ENCODE results near the gene SLC10A3.

SLC10A3 gene

GRCh38 chrX:154463611-154464220 lies 26.7 kb downstream of the SLC10A3 start:
- DNase-seq: no peak

DNA sequence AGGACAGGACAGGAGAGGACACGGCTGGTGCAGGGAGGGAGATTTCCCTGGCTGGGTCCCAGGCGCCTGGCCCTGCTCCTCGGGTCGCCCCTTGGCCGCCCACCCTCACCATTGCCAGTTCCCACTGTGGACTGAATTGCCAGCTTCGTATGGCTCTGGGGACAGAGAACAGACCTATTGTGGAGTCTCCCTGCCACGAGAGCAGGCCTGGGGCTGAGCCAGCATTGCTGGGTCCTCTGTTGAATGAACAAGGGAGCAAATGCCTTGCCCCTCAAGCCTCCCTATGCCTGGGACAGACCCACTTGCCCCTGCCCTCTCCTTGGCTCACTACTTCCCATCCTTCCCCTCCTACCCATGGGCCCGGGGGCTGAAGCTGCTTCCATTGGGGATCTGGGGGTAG lies 28.0 kb downstream of the SLC10A3 start:
- no peak for DNase-seq

DNA sequence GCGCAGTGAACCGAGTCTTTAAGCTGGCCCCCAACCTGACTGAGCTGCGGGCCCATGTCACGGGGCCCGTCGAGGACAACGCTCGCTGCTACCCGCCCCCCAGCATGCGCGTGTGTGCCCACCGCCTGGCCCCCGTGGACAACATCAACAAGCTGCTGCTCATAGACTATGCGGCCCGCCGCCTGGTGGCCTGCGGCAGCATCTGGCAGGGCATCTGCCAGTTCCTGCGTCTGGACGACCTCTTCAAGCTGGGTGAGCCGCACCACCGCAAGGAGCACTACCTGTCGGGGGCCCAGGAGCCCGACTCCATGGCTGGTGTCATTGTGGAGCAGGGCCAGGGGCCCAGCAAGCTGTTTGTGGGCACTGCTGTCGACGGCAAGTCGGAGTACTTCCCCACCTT lies 30.1 kb downstream of the SLC10A3 start:
- no peak for DNase-seq

GRCh38 chrX:154459832-154460231 lies 30.6 kb downstream of the SLC10A3 start:
- no peak for DNase-seq

DNA sequence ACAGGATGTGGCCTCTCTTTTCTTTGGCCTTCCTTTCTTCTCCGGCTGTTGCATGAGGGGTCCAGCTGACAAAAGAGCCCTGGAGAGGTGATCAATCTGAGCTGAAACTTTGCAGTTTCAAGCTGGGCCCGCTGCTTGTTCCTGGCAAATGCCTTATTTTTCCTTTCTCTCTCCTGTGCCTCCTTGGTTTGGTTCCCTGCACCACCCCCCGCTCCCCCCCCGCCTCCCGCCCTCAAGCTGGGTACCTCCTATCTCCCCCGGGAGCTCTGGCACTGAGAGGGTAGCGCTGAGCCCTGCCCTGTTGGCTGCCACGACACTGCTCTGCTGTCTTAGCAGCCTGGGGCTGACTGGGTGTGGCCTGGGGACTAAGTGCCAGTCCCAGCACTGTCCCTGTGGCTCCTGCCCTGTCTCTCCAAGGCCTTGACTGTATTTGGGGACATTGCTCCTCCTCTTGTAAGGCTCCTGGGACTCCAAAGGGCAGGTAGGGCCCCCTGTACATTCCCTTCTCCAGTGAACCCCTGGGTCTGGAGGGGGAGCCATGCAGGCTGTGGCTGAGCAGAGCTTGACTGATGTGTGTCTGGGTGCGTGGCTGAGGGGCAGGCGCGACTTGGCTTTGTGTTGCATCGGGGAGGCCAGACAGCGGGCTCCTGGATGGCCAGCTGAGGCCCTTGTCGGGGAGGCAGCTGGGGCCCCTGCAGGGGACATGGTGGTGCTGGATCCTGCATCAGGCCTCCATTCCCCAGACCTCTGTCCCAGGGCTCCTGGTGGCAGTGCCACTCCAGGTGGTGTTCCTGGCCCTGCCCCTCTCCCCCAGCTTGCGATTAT lies 31.3 kb downstream of the SLC10A3 start:
- peak; percentile 38 to 39 for DNase-seq

- DNase-seq: peak in 1 of 2 experiments; percentile 55
Observed at GRCh38 chrX:154458116-154458953, 32.1 kb downstream of the SLC10A3 start, which contains the start of gene PLXNA3. PLXNA3 (plus strand) TSS chrX:154458281; CDS start chrX:154460184, 1,903 bp downstream.

GRCh38 chrX:154457491-154458115 lies 32.8 kb downstream of the SLC10A3 start:
- peak; percentile 54 to 72 for DNase-seq

GRCh38 chrX:154452823-154453222 lies 37.6 kb downstream of the SLC10A3 start:
- DNase-seq: no peak

DNA sequence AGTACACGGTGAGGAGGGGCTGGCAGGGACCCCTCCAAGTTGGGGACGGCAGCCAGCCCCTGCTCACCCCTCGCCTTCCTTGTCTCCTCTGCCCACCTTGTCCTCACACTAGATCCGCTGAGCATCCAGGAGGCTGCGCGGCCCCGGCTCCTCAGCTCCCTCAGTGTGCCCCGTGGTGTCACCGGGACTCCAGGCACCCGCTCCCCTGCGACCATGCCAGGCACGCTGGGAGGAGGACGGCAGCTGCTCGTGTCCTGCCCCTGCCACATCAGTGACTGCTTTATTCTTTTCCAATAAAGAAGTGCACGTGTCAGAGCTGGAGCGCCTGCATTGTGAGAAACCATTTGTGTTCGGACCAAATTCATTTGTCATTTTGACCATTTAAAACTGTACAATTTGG lies 40.1 kb downstream of the SLC10A3 start:
- no peak for DNase-seq

GRCh38 chrX:154449618-154450017 lies 40.8 kb downstream of the SLC10A3 start:
- no peak for DNase-seq

DNA sequence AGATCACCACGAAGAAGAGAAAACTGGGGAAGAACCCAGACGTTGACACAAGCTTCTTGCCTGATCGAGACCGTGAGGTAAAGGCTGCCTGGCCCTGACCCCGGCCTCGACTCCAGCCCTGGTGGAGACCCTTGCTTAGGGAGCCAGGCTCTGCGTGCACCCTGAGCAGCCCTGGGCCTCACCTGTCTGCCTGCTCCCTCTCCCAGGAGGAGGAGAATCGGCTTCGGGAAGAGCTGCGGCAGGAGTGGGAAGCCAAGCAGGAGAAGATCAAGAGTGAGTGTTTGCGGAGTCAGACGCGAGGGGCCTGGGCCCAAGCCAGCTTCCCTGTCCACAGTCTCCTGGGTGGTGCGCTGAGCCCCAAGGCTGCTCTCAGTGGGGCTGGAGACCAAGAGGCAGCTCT lies 41.9 kb downstream of the SLC10A3 start:
- DNase-seq: no peak

DNA sequence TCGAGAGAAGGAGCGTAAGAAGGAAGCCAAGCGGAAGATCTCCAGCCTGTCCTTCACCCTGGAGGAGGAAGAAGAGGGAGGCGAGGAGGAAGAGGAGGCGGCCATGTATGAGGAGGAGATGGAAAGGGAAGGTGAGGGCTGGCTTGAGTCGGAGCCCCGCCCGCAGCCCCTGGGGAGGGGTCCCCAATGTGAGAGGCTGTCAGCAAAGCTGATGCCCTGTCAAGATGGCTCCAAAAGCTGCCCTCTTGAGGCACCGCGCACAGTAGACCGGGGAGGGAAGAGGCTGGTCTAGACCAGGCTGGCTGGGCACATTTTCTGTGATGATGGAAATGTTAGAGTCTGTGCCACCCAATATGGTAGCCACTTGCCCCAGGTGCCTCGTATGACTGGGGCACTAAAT lies 44.0 kb downstream of the SLC10A3 start:
- no peak for DNase-seq

GRCh38 chrX:154445776-154446175 lies 44.7 kb downstream of the SLC10A3 start:
- no peak for DNase-seq

DNA sequence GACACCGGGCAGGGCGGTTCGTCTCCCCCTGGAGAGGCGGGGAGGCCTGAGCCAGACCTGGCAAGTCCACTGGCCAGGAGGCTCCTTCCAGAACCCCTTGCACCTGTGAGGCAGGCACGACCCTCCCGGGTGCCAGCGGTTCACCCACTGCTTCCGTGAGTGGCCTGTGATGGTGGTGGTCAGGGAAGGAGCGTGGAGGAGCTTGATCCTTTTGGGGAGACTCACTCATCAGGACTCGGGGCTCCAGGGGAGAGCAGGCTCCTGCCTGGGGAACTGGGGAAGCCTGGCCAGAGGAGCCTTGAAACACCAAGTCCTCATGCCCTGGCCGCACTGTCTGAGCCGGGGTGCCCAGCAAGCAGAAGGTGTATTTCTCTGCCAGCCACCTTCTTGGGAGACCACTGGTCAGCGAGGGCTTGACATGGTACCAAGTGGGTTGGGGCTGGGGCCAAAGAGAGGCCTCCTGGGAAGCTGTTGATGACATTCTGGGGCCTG lies 45.6 kb downstream of the SLC10A3 start:
- no peak for DNase-seq

DNA sequence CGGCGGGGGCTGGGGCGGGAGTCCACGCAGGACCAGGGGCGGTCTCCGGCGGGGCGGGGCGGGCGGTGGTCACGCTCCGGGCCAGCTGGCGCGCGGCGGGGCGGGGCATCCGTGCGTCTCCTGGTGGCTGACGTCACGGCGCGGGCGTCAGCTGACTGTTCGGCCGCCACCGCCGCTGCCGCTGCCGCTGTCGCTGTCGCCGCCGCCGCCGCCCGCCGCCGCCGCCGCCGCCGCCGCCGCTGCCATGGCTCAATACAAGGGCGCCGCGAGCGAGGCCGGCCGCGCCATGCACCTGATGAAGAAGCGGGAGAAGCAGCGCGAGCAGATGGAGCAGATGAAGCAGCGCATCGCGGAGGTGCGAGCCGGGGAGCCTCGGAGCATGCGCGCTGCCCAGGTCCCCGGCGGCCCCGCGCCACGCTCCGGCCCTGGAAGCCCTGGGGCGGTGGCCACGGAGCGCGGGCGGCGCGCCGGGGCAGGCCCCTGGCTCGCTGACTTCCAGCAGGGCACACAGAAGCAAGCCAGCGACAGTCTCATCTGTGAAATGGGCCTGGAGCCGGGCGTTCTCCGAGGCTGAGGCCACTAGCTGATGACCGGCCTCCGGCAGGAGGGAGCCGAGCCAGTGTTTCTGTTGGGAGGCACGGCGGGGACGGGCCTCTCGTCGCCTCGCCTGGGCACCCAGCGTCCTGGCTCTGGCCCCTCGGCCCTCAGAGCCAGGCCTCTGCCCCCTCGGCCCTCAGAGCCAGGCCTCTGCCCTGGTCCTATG lies 46.3 kb downstream of the SLC10A3 start, which contains the start of gene FAM50A:
FAM50A (plus strand) TSS at position 150 of the 763 bp plus-strand sequence; CDS start at position 245, 95 bp downstream.
- DNase-seq: peak; percentile 74 to 82

DNA sequence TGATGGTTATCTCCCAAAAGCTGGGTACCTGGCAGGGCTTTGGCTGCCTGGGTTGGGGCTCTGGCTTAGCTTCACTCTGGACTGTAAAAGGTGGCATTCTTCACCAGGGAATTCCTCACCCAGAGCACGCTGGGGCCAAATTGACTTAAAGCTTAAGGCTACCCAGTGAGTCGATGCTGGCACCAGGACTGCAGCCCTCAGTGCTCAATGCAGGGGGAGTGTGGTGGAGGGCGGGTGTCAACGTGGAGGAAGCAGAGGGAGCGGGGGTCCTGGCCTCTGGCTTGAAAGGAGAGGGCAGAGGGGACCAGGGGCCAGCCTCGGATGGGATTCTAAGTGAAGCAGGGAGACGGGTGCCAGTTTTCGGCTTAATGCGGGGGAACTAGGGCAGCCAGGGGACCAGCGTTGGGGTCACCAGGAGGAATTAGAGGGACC lies 46.9 kb downstream of the SLC10A3 start:
- no peak for DNase-seq

DNA sequence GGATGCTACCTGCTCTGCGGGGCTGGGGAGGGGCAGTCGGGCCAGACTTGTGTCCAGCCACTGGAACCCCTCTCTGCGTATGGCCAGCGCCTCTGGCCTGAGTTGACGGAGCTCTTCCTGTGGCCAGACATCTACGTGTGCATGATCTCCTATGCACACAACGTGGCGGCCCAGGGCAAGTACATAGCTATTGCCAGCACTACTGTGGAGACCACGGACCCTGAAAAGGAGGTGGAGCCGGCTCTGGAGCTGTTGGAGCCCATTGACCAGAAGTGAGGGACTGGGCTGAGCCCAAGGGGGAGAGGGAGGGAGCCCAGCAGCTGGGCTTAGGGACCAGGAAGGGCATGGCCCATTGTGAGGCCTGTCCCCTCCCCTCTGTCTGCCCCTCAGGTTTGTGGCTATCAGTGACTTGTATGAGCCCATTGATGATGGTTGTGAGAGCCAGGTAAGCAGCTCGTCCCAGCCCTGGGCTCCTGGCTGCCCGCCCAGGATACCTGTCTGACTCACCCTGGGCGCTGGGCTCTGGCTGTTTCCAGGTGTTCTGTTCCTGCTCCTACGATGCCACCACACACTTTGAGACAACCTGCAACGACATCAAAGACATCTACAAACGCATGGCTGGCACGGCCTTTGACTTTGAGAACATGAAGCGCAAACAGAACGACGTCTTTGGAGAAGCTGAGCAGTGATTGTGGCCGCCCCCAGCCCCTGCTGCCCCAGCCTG lies 48.3 kb downstream of the SLC10A3 start:
- no peak for DNase-seq

DNA sequence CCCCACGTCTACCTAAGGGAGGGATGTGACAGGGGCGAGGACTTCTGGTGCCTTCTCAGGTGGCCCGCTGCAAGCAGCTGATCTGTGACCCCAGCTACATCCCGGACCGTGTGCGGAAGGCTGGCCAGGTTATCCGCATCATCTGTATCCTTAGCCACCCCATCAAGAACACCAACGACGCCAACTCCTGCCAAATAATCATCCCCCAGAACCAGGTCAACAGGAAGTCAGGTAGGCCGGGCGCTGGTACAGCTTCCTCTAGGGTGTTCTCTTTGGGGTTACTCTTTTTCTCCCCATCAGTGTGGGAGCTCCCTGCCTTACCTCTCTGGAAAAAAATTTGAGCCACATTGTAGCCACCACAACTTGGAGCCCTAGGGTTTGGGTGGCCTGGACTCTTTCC lies 48.9 kb downstream of the SLC10A3 start:
- DNase-seq: no peak

DNA sequence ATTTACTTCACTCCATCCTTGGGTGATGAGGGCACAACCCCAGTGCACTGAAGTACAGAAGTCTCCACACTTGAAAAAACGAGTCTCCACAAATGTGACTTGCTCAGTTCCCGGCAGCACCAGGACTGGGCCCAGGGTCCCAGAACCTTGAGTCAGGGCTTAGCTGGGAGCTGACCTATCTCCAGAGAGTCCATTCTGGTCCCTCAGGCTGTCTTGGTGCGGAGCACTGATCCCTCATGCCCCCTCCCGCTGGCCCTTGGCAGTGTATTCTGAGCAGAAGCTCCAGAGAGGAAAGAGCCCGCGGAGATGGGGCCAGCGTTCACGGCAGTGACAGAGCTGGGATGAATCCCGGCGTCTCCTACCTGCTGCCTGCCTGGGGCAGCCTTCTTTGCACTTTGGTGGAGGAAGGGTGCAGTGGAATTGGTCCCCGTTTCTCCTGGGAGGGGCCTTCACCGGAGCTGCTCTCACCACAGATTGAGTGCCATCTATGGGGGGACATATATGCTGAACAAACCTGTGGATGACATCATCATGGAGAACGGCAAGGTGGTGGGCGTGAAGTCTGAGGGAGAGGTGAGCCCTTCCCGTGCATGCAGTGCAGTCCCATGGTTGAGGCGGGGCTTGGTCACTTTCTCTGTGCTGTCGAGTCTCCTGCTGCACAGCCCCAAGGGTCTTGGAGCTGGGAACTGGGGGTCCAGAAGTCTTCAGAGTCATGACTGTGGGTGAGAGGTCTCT lies 49.6 kb downstream of the SLC10A3 start:
- no peak for DNase-seq

DNA sequence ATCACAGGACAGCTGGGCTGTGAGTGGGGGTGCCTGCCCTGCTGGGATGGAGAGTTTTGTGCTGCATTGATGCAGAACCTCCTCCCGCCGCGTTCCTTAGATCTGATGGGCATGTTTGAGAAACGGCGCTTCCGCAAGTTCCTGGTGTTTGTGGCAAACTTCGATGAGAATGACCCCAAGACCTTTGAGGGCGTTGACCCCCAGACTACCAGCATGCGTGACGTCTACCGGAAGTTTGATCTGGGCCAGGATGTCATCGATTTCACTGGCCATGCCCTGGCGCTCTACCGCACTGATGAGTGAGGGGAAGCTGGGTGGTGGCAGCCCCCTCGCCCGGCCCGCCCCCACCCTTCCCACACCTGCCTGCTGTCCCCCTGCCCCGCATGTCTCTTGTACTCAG lies 50.6 kb downstream of the SLC10A3 start:
- no peak for DNase-seq

All from activated T-cell treated with anti-CD3 and anti-CD28 coated beads, Interleukin-2, amount 50 U/mL, for 48 hours (primary cell).